SH-SY5Y (cell line): ENCODE results near the gene ZNF716.

Experiments used
- GATA2 ChIP-seq: IDR thresholded peaks from 2 replicates; pipeline ENCODE4 v1.6.1; 2011; ENCODE audit warnings: mild to moderate bottlenecking, low read depth, low read length
- GATA3 ChIP-seq: IDR thresholded peaks from 2 replicates; pipeline ENCODE4 v1.6.1; 2011; ENCODE audit warnings: low read depth, mild to moderate bottlenecking, low read length, moderate library complexity

DNA sequence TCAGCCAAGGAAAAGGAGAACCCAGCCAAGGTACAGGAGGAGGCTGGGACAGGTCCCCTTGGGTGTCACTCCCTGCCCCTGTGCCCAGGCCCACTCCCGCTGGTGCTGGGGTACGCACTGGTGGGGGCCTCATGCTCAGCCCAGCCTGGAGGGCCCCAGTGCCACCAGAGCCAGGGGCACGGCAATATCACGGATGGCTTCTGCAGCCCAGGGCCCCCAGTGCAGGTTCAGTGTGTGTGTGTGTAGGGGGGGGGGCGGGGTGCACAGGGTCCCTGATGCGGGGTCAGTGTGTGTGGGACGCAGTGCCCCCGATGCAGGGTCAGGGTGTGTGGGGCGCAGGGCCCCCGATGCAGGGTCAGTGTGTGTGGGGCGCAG, 23.4 kb upstream of the ZNF716 start:
- TF ChIP-seq GATA2 (no peak), GATA3 (no peak)
